ENCODE results near the gene ARHGAP5. TPM values are rescaled to one million over a fixed set of nuclear protein-coding genes. Genes with fewer than 3 reads are reported as not detected.

ARHGAP5 gene
- total RNA-seq, 1 donor from 2014 or later: 453 TPM

DNA sequence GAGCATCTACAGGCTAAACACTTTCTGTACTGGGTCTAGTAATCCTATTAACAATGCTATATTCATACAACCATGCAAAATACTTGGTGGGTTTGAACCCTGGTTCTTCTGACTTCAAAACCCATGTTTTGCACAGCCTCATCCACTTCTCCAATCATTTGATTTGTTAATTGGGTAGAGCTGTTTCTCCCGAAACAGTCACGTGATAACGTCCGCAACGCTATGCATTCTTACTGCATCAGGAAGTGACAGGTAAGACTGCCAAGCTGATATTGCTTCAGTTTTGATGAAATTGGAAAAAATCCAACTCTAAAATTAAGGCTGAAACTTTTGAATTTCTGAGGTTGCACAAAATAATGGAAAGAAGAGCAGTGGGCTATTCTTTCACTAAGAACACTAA is 94.4 kb downstream of the ARHGAP5 start:
- DNase-seq: no peak

DNA sequence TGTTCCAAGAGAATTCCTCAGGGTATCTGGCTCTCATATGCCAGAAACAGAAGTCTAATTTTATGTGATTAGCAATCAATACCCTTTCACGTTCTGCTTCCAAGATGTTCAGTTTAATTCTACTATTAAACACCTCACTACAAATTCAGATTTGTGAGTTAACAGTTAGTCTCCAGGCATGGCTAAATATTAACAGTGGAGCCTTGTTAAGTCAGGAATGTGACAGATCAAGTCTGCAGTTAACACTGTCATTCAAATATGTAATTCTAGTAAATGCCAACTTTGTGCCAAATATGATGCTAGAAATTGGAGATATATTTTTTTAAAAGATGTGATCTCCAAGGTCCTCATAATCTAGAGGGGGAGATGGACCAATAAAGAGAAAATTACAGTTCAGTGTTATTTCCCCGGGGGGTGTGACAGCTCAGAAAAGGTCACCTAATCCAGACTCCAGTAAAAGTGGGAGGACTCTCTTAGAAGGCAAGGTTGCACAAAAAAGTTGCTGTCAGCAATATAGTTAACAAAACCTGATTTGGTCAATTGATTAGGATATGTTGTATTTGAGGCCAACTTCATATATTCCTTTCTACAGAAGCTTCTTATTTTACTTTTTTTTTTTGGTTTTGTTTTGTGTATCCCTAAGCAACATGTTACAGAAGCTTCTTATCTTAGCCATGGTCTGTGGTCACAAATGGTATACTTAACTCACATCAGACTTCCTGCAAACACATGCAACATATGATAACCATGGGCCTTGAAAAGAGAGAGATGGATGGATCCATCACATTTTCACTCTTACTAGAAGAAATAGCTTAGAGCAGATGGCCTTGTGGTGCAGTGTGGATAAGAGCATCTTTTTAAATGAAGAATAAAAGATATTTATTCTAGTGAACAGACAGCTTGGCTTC is 106.3 kb downstream of the ARHGAP5 start:
- no peak for DNase-seq

DNA sequence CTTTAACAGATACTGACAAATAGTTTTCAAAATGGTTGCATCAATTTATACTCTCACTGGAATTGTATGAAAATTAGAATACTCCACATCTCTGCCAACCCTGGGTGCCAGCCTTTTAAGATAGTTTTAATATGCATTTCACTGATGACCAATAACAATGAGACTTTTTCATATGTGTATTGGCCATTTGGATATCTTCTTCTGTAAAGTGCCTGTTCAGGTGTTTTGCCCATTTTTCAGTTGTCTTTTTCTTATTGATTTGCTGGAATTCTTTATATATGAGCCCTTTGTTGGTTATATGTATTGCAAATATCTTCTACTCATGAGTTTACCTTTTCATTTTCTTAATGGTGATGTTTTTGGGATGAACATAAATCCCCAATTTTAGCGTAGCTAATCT is 108.0 kb downstream of the ARHGAP5 start:
- DNase-seq: no peak

DNA sequence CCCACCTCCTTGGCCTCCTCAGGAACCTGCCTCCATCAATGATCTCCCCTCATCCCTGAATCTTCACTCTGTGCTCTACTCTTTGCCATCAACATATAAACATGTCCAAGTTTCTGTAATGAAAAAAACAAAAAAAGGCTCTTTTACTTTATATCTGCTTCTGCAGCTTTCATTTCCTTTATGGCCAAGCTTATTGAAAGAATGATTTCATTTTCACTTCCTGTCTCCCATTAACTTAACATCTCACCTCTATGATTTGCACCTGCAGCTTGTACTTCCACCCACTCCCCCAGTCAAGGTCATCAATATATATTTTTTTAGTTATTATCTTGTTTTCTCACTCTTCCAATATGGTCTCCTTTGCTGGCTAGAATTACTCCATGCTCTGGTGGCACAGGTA is 109.1 kb downstream of the ARHGAP5 start:
- DNase-seq: no peak

DNA sequence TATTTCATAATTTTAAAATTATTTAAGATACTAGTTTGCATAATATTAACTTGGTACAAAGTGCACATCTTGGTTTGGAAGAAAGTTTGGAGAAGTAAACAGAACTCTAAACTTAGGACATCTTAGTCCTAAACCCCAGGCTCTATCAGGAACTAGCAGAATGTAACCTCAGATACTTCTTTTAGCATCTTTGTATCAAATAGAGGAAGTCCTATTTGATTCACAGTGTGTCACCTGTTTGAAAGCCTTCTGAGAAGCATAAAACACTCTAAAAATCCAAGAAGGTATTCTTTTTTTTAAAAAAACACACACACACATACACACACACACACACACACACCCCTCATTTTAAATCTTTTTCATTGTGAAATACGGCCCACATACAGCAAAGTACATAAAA is 112.7 kb downstream of the ARHGAP5 start:
- no peak for DNase-seq

DNA sequence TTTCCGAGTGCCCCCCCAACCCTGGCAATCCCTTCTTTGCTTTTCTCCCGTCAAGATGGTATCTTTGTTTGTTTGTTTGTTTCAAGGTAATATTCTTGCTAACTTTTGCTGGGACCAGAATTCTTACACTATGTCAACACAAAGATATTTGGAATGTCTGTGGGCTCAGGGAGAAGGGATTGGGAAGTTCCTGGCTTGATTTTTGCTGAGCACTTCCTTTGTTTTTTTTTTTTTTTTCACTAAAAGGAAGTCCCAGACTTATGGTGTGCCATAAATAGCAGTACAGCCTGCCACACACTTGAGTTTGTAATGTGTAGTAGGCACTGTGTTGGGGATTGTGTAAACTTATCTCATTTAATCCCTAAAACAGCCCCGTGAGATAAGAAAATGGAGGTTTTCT is 113.6 kb downstream of the ARHGAP5 start:
- DNase-seq: no peak

DNA sequence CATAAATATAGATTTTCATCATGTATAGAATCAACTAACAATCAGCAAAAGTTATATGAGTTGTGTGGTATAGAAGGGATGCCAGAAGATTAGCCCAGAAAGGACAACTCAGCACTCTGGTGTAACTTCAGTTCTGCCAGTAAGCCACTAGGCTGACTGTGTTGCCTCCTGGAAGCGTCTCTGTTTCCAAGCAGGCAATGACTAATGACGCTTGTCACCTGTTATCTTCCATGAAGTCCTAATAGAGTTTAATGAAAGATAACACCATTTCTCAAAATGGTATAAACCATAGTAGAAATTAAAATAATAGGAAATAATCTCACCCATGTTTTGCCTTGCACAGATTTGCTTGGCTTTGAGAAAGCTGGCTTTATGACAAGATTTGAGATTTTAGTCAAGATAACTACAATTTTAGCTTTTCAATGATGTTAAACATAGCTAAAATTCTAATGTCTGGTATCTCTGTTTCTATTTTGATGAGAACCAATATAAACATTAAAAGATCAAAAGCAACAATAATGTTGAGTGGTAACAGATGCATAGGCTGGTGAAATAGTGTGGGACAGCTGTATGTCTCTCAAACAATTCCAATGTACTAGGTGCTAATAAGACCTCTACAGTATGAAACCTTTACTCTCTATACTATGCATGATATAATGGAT is 115.7 kb downstream of the ARHGAP5 start:
- no peak for DNase-seq

DNA sequence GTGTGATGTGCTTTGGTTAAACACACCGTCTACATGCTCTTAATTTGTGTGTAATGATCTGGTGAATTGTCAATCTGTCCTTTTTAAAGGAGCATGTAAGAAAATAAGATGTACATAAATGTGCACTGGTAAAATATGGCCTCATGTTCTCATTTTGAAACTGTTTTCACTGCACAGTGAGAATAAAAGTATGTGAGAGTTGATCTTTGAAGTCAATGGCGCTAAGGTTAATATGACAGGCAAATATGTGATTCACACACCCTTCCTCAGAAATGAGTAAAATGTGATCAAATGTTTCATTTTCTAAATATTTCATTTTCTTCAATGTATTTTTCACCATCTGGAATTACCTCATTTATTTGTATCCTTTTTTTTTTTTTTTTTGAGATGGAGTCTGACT is 116.4 kb downstream of the ARHGAP5 start:
- no peak for DNase-seq

DNA sequence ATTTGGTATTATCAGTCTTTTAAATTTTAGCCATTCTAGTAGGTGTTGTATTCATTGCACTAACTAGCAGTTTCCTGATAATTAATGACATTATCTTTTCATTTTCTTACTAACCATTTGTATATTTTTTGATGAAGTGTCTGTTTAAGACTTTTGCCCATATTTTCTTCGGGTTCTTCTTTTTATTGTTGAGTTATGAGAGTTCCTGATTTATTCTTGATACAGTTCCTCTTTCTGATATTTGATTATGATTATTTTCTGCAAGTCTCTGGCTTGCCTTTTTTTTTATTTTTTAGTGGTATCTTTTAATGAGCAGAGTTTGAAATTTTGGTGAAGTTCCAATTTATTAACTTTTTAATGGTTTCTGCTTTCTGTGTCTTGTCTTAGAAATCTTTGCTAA is 118.5 kb downstream of the ARHGAP5 start:
- no peak for DNase-seq

DNA sequence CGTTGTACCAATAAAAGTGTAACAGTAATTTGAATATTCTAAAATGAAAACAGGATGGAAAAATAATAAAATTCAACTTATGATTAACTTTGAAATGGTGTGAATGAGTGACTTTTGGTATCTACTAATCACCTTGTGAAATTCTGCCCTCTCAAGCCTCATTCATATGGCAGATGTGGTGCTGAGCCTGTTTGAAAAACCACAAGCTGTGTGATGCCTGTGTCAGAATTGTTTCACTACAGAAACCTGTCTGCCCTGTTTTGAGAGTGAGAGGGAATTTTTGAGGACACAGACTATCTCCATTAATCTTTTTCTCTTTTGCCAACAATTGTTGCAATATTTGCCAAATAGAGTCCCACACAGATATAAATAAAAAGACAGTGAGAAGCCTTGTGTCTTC is 120.8 kb downstream of the ARHGAP5 start:
- no peak for DNase-seq

DNA sequence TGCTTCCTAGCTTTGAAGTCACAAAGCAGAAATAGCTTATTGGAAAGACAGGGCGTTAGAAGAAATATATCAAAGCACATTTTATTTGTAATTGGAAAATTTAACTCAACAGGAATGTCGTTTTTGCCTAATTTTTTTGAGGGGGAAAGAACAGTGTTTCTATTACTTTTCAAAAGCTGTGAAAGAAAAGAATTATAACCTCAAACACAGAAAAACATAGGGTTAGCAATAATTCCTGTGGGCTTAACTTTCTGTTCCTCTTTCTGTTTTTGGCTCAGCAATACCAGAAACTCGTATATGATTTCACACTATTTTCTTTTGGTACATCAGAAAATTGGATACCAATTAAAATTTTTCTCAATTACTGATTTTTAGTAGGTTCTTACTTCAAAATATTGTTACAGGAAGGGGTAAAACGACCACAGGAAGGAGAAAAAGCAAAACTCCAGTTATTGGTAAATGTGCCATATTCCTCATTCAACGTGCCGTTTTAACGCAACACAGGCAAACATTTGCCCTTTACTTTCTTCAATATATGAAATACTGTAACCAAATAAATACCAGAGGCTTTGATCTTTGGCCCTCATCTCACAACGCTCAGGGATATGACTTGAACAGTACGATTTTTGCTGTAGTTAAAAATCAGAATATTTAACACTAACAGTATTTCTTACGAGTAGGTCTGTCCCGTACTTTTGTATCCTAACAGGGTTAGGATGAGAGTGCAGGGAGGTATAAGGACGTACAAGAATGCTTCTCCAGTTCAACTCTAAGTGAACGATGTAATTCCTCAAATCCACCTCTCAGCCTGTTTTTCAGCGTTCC is 123.5 kb downstream of the ARHGAP5 start:
- DNase-seq: no peak

DNA sequence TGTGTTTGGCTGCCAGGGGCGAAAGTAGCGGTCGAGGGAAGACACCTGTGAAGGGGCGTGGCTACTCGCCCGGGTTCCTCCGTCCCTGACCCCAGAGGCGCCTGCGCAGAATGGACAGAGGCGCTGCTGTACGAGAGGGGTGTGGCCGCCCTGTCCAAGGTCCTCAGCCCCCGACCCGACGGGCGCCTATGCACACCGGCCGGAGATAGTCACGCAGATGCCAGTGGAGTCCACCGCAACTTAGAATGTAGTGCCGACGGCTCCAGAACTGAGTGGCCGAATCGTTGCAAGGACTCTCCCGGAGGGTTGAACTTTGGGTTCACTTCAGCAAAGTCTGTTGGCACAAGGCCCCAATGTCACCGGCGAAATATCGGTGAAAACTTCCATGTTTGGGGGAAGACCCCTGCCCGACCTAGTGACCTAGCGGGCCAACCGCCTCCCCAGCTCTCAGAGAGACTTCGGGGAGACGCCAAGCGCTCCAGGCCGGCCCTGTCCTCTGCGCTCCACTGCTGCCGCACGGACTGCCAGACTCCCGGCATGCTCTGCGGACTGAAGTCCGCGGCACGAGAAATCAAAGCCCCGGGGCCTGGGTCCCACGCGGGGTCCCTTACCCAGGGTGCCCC is 124.2 kb downstream of the ARHGAP5 start:
- DNase-seq: peak; percentile 43

DNA sequence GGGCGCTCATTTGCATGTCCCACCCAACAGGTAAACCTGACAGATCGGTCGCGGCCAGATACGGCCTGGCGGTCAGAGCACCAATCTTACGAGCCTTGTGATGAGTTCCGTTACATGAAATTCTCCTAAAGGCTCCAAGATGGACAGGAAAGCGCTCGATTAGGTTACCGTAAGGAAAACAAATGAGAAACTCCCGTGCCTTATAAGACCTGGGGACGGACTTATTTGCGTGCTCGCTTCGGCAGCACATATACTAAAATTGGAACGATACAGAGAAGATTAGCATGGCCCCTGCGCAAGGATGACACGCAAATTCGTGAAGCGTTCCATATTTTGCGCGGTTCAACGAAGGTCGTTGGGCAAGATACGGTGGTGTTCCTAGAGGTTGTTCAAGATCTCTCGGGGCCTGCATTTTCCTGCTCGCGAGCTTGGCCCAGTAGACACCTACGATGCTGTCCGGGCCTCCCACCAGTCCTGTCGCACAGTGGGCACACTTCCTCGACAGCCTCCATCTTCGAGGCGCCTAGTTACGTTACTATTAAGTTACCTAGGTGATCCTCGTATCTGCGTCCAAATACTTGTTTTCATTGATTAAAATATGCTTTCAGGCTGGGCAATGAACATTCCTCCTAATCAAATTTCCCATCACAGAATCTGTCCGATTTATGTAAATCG is 124.8 kb downstream of the ARHGAP5 start, which contains the start of gene RNU6-7:
TSS of gene RNU6-7 (plus strand) at position 230 of the 675 bp plus-strand sequence.
- DNase-seq: peak; percentile 16

DNA sequence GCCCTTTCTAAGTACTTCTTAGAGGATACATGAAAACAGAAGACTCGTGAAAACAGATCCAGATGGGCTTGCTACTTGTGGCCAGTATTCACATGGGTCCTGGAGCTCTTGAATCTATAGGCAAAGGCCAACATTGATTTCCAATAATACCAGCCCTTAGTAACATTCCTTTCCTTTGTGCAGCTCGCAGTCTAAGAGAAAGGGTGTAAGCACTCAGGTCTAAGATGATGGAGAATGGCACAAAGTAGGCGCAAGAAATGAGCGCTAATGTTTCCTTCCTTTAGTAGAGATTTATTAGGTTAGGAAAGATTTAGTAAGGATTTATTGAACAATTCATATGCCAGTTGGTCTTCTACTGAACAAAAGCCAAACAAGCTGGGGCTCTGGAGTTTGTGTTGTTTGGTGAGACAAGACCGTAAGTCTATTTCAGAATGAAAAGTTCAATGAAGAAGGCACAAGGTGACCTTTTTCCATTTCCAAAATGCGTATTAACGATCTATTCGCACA is 125.4 kb downstream of the ARHGAP5 start:
- no peak for DNase-seq

DNA sequence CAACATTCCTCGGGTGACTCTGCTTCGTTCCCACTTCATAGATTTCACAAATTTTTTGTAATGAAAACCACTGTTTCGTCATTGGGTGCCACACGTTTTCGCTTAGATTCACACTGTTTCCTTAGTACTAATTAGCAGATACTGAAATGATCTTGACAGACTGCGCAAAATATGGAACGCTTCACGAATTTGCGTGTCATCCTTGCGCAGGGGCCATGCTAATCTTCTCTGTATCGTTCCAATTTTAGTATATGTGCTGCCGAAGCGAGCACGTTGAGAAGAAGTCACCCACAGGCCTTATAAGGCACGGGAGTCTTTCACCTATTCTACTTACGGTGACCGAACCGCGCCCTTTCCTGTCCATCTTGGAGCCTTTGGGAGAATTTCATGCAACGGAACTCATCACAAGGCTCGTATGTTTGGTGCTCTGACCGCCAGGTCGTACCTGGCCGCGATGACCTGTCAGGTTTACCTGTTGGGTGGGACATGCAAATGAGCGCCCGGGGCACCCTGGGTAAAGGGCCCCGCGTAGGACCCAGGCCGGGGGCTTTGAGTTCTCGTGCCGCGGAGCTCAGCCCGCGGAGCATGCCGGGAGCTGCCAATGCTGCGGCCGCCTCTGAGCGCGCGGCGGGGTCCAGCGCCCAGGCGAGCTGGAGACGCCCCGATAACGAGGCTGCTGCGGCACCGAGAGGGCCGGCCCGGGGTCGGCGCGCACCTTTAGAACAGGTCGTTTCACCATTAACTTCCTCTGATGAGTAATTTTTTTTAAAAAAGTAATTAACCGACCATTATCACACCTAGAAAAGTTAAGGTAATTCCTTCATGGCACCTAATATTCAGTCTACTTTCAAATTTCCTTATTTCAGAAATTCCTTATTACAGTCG is 126.1 kb downstream of the ARHGAP5 start, which contains the start of gene RNU6-8:
TSS of gene RNU6-8 (minus strand) at position 272 of the 885 bp plus-strand sequence.
- peak; percentile 83 for DNase-seq

DNA sequence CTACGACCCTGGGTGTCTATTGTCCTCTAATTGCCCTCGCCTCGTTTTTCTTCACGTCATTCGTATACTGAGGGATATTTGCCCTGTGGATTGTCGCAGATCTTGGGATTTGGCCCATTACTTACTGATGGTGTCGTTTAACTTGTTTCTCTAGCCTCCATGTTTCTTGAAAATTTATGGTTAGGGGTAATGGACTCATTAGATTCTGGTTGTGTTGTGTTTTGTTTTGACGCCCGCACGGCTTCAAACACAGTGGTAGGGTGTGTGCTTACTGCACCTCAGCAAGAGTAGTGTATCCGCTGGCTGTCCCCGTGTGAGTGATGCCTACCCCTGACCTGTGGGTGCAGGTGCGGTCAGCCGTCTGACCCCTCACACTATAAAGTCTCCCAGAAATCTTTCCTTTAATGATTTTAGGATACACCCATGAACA is 126.8 kb downstream of the ARHGAP5 start:
- DNase-seq: no peak

DNA sequence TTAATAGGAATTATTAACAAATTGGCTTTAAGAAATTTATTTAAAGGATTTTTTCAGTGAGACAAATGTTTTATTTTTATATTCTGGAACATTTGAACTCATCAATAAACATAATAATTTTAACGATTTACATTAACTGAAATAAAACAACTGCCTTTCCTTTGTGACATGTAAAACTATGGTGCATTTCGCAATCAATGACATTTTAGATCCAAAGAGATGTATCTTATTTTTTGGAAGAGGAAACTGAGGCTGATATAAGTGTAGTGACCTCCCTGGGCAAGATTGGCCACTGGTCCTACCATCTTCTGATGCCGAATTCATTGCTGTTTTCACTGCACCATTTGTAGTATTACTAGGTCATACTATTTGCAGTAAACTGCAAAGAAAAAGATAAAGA is 128.4 kb downstream of the ARHGAP5 start:
- no peak for DNase-seq

DNA sequence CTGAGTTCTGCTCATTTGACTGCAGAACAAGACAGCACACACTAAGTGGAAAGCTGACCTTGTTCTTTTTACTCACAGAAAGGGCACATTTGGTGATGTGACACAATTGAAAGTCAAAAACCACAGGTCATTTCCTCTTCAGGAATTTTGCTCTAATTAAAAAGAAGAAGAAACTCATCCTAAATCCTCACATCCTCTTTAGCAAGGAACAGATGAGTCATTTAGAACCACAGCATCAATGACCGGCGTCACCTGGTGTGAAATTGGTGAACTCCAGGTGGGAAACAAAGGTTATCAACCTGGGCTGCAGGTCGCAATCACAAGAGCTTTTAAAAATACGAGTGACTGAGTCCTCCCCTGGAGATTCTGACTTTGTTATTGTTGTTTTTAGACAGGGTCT is 128.9 kb downstream of the ARHGAP5 start:
- no peak for DNase-seq

DNA sequence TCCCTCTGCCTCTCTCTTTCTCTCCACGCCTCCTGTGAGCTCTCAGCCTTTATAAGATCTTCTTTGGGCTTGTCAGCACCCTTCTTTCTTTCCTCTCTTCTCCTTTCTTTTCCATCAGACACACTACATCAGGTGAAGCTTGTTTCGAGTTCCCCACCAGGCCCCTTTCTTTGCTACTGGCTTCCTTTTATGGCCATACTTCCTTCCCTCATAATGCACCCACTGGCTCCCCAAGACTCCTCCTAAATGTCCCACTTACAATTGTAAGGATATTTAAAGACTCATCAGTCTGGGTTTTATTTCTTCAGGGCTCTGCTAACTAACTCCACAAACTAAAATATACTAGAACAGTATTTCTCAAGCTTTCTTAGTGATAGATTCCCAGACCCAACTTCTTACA is 129.4 kb downstream of the ARHGAP5 start:
- no peak for DNase-seq

DNA sequence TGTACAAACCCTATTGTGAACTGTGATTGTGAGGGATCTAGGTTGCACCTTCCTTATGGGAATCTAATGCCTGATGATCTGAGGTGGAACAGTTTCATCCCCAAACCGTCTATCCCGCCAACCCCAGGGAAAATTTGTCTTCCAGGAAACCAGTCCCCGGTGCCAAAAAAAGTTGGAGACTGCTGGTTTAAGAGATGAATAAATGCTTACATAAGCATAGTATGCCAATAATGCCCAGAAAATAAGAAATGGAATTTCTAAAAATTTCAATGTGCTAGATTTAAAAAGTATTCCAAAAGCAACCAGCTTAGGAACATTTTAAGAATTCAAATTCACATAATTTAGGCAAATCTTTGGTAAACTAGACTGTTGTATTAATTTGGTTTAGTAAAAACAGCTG is 131.4 kb downstream of the ARHGAP5 start:
- no peak for DNase-seq

Data from occipital lobe (tissue), 2 donors.